ENCODE data around the gene CHFR.
"Not testable (repeated sequence)": the region's sequence is repeated elsewhere in the genome, so short reads cannot be mapped to it uniquely, and the experiment has no call there.

Gene CHFR

GRCh38 chr12:132825089-132825488 lies 62.3 kb downstream of the CHFR start:
- H3K36me3 Mint-ChIP-seq (ENCODE audit: low read depth), result peaks cover 82% of the 10 kb centered on the region
- no peaks in the 10 kb centered on the region for H3K9me3 Mint-ChIP-seq
- H3K4me1 Mint-ChIP-seq (ENCODE audit: low read depth), result peaks cover 57% of the 10 kb centered on the region
- no peak overlapping the region for H3K4me3 Mint-ChIP-seq
- no peaks in the 10 kb centered on the region for H3K27me3 Mint-ChIP-seq
- peak overlapping the region; percentile 50 for H3K27ac Mint-ChIP-seq
- no peak for DNase-seq

DNA sequence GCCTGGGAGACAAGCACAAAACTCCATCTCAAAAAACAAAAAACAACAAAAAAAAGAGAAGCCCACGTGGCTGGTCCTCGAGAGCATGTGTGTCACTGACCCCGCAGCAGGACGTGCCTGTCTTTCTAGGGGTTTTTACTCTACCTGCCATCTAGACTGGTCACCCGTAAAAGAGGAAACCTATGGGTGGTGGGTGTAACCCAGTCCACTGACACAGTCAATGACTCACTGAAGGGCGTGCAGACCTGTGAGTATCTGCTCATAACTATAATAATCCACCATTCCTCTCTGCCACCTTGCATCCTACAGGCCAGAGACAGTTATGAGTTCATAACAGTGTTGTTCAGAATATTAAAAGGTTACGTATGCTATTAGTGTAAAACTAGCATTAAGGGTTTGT lies 63.4 kb downstream of the CHFR start:
- H3K36me3 Mint-ChIP-seq (ENCODE audit: low read depth), result peaks cover 85% of the 10 kb centered on the region
- H3K4me3 Mint-ChIP-seq, result no peak overlapping the region
- H3K27ac Mint-ChIP-seq, result no peak overlapping the region
- H3K9me3 Mint-ChIP-seq, result no peaks in the 10 kb centered on the region
- peaks cover 57% of the 10 kb centered on the region for H3K4me1 Mint-ChIP-seq (ENCODE audit: low read depth)
- DNase-seq, result no peak
- H3K27me3 Mint-ChIP-seq, result no peaks in the 10 kb centered on the region

DNA sequence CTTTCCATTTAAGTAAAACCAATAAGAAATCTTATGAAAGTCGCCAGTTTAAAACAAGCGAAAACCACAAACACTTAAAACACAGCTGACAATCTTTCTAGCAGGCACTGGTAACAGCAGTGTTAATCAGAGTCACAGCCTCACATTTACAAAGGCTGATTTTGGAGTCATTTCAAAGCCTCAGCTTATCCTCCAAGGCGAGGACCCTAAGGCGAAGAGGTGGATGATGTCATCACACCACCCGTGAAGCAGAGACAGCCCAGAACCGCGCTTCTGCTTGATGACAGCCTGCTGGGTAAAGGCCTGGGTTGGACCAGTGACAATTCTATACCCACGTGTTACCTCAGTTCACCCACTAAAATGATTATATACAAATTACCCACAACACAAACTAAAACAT lies 68.8 kb downstream of the CHFR start:
- Mint-ChIP-seq H3K36me3 (ENCODE audit: low read depth) (peaks cover 78% of the 10 kb centered on the region), H3K27ac (peak overlapping the region; percentile 71)
- no peak for DNase-seq

DNA sequence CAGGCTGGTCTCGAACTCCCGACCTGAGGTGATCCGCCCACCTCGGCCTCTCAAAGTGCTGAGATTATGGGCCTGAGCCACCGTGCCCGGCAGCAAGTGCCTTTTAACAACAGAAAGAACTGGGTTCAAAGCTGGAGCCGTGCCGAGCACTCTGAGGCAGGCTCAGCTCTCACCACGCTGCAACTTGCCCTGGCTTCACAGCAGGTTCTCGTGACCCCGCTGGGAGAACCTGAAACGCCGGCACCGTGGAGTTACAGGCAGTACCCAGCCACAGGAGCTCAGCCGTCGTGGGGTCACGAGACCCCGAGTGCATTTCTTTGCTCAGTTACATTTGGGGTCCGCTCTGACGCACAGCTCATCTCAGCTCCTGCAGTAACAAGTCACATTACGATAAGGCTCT lies 73.2 kb downstream of the CHFR start:
- Mint-ChIP-seq H3K27me3 (no peaks in the 10 kb centered on the region), H3K9me3 (no peaks in the 10 kb centered on the region), H3K36me3 (ENCODE audit: low read depth) (peaks cover 80% of the 10 kb centered on the region), H3K4me1 (ENCODE audit: low read depth) (peaks cover 26% of the 10 kb centered on the region), H3K27ac (no peak overlapping the region), H3K4me3 (no peak overlapping the region)
- no peak for DNase-seq

More for the DNA sequence above, 68.8 kb downstream of the CHFR start:
- Mint-ChIP-seq H3K4me3 (no peak overlapping the region), H3K27me3 (no peaks in the 10 kb centered on the region), H3K9me3 (no peaks in the 10 kb centered on the region), H3K4me1 (ENCODE audit: low read depth) (peaks cover 25% of the 10 kb centered on the region)

- Mint-ChIP-seq H3K27ac (peak overlapping the region; percentile 44), H3K4me1 (ENCODE audit: low read depth) (peaks cover 22% of the 10 kb centered on the region)
- no peak for DNase-seq
Observed at GRCh38 chr12:132813443-132813842, 74.0 kb downstream of the CHFR start.

GRCh38 chr12:132812631-132813305 lies 74.6 kb downstream of the CHFR start:
- Mint-ChIP-seq H3K9me3 (no peaks in the 10 kb centered on the region), H3K36me3 (ENCODE audit: low read depth) (peaks cover 80% of the 10 kb centered on the region), H3K27me3 (no peaks in the 10 kb centered on the region), H3K27ac (peak overlapping the region; percentile 44), H3K4me3 (no peak overlapping the region), H3K4me1 (ENCODE audit: low read depth) (peaks cover 24% of the 10 kb centered on the region)
- no peak for DNase-seq

More at GRCh38 chr12:132813443-132813842, 74.0 kb downstream of the CHFR start:
- no peaks in the 10 kb centered on the region for H3K27me3 Mint-ChIP-seq
- peaks cover 79% of the 10 kb centered on the region for H3K36me3 Mint-ChIP-seq (ENCODE audit: low read depth)
- no peaks in the 10 kb centered on the region for H3K9me3 Mint-ChIP-seq
- no peak overlapping the region for H3K4me3 Mint-ChIP-seq

DNA sequence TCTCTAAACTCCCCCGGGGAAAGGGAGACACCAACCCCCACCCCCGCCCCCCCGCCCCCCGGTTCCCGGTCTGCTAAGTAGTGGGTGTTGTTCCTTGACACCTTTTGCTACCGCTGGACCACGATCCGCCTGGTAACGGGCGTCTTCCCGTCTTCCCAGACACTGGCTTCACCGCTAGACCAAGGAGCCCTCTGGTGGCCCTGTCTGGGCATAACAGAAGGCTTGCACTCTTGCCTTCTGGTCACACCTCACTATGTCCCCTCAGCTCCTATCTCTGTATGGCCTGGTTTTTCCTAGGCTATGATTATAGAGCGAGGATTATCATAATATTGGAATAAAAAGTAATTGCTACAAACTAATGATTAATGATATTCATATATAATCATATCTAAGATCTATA lies 78.0 kb downstream of the CHFR start:
- H3K27me3 Mint-ChIP-seq, H3K27ac Mint-ChIP-seq, H3K4me3 Mint-ChIP-seq, H3K9me3 Mint-ChIP-seq, DNase-seq: not testable (repeated sequence)
- peaks cover 43% of the 10 kb centered on the region for H3K4me1 Mint-ChIP-seq (ENCODE audit: low read depth)
- peaks cover 82% of the 10 kb centered on the region for H3K36me3 Mint-ChIP-seq (ENCODE audit: low read depth)

GRCh38 chr12:132807295-132808092 lies 79.9 kb downstream of the CHFR start:
- peaks cover 33% of the 10 kb centered on the region for H3K4me1 Mint-ChIP-seq (ENCODE audit: low read depth)
- no peaks in the 10 kb centered on the region for H3K9me3 Mint-ChIP-seq
- H3K27me3 Mint-ChIP-seq, result no peaks in the 10 kb centered on the region
- DNase-seq, result no peak
- H3K4me3 Mint-ChIP-seq, result no peak overlapping the region
- H3K36me3 Mint-ChIP-seq (ENCODE audit: low read depth), result peaks cover 86% of the 10 kb centered on the region
- H3K27ac Mint-ChIP-seq, result peak overlapping the region; percentile 68

GRCh38 chr12:132806857-132807256 lies 80.5 kb downstream of the CHFR start:
- Mint-ChIP-seq H3K4me1 (ENCODE audit: low read depth) (peaks cover 29% of the 10 kb centered on the region), H3K9me3 (no peaks in the 10 kb centered on the region), H3K4me3 (no peak overlapping the region), H3K36me3 (ENCODE audit: low read depth) (peaks cover 84% of the 10 kb centered on the region), H3K27ac (peak overlapping the region; percentile 68), H3K27me3 (no peaks in the 10 kb centered on the region)
- DNase-seq, result peak; percentile 55

DNA sequence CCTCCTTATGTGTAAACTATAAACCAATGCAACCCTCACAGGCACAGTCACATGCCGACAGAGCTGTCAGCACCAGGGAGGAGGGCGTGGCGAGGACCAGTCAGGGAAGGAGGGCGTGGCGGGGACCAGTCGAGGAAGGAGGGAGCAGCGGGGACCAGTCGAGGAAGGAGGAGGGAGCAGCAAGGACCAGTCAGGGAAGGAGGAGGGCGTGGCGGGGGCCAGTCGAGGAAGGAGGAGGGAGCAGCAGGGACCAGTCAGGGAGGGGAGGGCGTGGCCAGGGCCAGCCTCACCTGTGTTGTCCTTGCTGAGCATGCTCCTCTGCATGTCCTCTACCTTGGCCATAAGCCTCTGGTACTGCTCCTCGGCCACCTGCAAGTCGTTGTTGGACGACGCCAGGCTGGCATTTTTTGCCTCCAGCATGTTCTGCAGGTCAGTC lies 83.0 kb downstream of the CHFR start:
- Mint-ChIP-seq H3K4me1 (ENCODE audit: low read depth) (peaks cover 29% of the 10 kb centered on the region), H3K9me3 (no peaks in the 10 kb centered on the region), H3K36me3 (ENCODE audit: low read depth) (peaks cover 90% of the 10 kb centered on the region), H3K27me3 (no peaks in the 10 kb centered on the region), H3K27ac (no peak overlapping the region), H3K4me3 (no peak overlapping the region)
- no peak for DNase-seq

DNA sequence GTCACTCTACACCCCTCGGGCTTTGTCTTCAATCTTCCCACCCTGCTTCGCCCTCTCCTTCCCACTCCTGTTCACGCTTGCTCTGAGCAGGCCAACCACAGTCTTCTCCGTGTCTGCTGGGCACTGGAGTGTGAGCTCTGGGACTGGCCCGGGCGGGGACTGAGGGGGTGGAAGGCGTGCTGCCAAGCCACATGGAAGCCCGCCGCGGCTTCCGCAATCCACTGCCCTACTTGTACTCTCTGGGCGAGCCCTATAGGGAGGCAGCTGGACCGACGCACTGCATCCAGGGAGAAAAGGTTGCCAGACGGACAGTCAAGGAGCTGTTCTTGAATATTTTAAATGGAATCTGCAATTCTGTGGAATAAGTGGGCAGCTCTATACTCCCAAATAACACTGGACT lies 83.5 kb downstream of the CHFR start:
- Mint-ChIP-seq H3K27me3 (no peaks in the 10 kb centered on the region), H3K4me1 (ENCODE audit: low read depth) (peaks cover 29% of the 10 kb centered on the region), H3K4me3 (no peak overlapping the region), H3K27ac (no peak overlapping the region), H3K9me3 (no peaks in the 10 kb centered on the region), H3K36me3 (ENCODE audit: low read depth) (peaks cover 91% of the 10 kb centered on the region)
- DNase-seq, result no peak

GRCh38 chr12:132803125-132803524 lies 84.3 kb downstream of the CHFR start:
- Mint-ChIP-seq H3K27me3 (no peaks in the 10 kb centered on the region), H3K36me3 (ENCODE audit: low read depth) (peaks cover 90% of the 10 kb centered on the region), H3K4me3 (no peak overlapping the region), H3K4me1 (ENCODE audit: low read depth) (peaks cover 23% of the 10 kb centered on the region), H3K9me3 (no peaks in the 10 kb centered on the region), H3K27ac (no peak overlapping the region)
- DNase-seq, result no peak

DNA sequence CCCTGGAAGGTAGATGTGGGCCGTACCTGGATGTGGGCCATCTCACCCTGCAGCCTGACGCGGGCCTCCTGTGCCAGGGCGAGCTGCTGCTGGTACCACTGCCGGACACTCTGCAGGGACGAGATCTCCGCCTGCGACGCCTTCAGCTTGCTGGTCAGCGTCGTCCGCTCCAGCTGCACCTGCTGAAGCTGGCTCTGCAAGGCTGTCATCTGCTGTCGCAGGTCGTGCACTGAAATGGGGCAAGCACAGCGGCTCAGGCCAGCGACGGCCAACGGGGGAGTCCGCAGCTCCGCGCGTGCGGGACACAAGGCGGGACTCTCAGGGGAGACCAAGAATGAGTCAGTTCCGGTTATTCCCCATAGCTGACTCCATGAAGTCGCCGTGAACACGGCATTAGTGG lies 85.7 kb downstream of the CHFR start:
- no peak for DNase-seq
- Mint-ChIP-seq H3K4me3 (no peak overlapping the region), H3K27me3 (no peaks in the 10 kb centered on the region), H3K9me3 (no peaks in the 10 kb centered on the region), H3K27ac (no peak overlapping the region), H3K4me1 (ENCODE audit: low read depth) (peaks cover 11% of the 10 kb centered on the region), H3K36me3 (ENCODE audit: low read depth) (peaks cover 90% of the 10 kb centered on the region)

GRCh38 chr12:132798836-132799235 lies 88.6 kb downstream of the CHFR start:
- Mint-ChIP-seq H3K36me3 (ENCODE audit: low read depth) (peaks cover 95% of the 10 kb centered on the region), H3K27me3 (no peaks in the 10 kb centered on the region), H3K4me3 (no peak overlapping the region), H3K27ac (no peak overlapping the region), H3K4me1 (ENCODE audit: low read depth) (no peaks in the 10 kb centered on the region), H3K9me3 (no peaks in the 10 kb centered on the region)
- no peak for DNase-seq
